Measurements from ENCODE around the gene MAN2B1.
"Not testable (repeated sequence)": the region's sequence is repeated elsewhere in the genome, so short reads cannot be mapped to it uniquely, and the experiment has no call there.

The MAN2B1 gene

GRCh38 chr19:12628040-12629022, 38.2 kb downstream of the MAN2B1 start:
- H3K27me3 Mint-ChIP-seq: no peaks in the 10 kb centered on the region
- peaks cover 7% of the 10 kb centered on the region for H3K9me3 Mint-ChIP-seq (ENCODE audit: low read depth)
- H3K4me3 Mint-ChIP-seq: no peak overlapping the region
- no peak overlapping the region for H3K27ac Mint-ChIP-seq
- peaks cover 5% of the 10 kb centered on the region for H3K4me1 Mint-ChIP-seq (ENCODE audit: low read depth)
- peaks cover 22% of the 10 kb centered on the region for H3K36me3 Mint-ChIP-seq

DNA sequence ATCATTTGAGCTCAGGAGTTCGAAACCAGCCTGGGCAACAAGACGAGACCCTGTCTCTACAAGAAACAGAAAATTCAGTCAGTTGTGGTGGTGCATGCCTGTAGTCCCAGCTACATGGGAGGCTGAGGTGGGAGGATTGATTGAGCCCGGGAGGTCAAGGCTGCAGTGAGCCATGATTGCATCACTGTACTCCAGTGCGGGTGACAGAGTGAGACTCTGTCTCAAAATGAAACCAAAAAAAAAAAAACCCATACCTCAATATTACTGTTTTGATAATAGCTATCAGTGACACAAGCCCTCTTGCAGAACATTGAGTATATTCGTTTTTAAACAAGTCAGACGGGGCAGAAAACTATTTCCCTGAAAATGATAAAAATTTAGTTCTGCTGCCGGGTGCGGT, 39.6 kb downstream of the MAN2B1 start:
- peaks cover 22% of the 10 kb centered on the region for H3K36me3 Mint-ChIP-seq
- H3K9me3 Mint-ChIP-seq (ENCODE audit: low read depth): peaks cover 7% of the 10 kb centered on the region
- no peaks in the 10 kb centered on the region for H3K27me3 Mint-ChIP-seq
- peaks cover 2% of the 10 kb centered on the region for H3K4me1 Mint-ChIP-seq (ENCODE audit: low read depth)
- H3K27ac Mint-ChIP-seq: no peak overlapping the region
- no peak overlapping the region for H3K4me3 Mint-ChIP-seq

GRCh38 chr19:12623361-12624031, 43.0 kb downstream of the MAN2B1 start:
- H3K27ac Mint-ChIP-seq: no peak overlapping the region
- H3K36me3 Mint-ChIP-seq: peaks cover 12% of the 10 kb centered on the region
- no peaks in the 10 kb centered on the region for H3K27me3 Mint-ChIP-seq
- peaks cover 7% of the 10 kb centered on the region for H3K9me3 Mint-ChIP-seq (ENCODE audit: low read depth)
- peaks cover 11% of the 10 kb centered on the region for H3K4me1 Mint-ChIP-seq (ENCODE audit: low read depth)
- no peak overlapping the region for H3K4me3 Mint-ChIP-seq

GRCh38 chr19:12621253-12622024, 45.1 kb downstream of the MAN2B1 start:
- H3K4me3 Mint-ChIP-seq; H3K36me3 Mint-ChIP-seq; H3K27me3 Mint-ChIP-seq; H3K9me3 Mint-ChIP-seq (ENCODE audit: low read depth); H3K27ac Mint-ChIP-seq: not testable (repeated sequence)
- H3K4me1 Mint-ChIP-seq (ENCODE audit: low read depth): peaks cover 20% of the 10 kb centered on the region

GRCh38 chr19:12617646-12618045, 48.9 kb downstream of the MAN2B1 start:
- H3K9me3 Mint-ChIP-seq (ENCODE audit: low read depth): no peaks in the 10 kb centered on the region
- H3K36me3 Mint-ChIP-seq: peaks cover 4% of the 10 kb centered on the region
- no peak overlapping the region for H3K27ac Mint-ChIP-seq
- H3K27me3 Mint-ChIP-seq: no peaks in the 10 kb centered on the region
- peaks cover 45% of the 10 kb centered on the region for H3K4me1 Mint-ChIP-seq (ENCODE audit: low read depth)
- no peak overlapping the region for H3K4me3 Mint-ChIP-seq

GRCh38 chr19:12611361-12611699, 55.2 kb downstream of the MAN2B1 start:
- Mint-ChIP-seq H3K27me3 (no peaks in the 10 kb centered on the region), H3K9me3 (ENCODE audit: low read depth) (no peaks in the 10 kb centered on the region), H3K4me1 (ENCODE audit: low read depth) (peaks cover 45% of the 10 kb centered on the region), H3K36me3 (peaks cover 6% of the 10 kb centered on the region), H3K4me3 (peak overlapping the region; percentile 100), H3K27ac (peak overlapping the region; percentile 84)

DNA sequence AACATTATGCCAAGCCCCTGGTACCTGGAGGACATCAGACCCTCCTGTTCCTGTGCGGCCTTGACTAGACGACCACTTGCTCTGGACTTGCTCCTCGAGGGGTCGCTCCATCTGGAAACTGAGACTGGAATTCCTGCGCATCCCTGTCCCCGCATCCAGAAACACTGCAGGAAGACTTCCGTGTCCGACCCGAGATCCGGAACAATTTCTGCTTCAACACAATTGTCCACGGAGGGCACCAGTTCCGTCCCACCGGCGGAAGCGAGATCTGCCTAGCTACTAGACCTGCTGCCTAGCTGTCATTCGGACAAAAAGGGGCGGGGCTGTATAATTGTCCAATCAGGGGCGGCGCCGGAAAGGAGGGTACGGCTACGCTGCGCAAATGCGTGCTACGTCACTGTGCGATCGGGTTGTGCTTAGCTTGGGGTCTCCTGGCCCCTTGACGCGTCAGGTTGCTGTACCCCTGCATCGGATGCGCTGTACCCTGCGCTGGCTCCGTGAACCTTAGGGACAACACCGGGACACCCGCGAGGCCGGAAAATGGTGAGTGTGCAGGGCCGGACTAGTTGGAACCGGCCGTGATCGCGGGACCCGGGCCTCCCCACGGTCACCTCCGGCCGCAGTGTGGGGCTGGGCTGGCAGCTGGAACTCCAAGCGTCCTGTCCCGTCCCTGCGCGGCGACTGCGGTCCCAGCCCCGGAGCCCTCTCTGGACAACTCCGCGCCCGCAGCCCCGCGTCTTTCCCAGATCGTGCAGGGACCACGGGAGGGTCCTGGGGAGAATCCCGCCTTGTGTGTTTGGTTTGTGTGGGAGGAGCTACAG, 55.8 kb downstream of the MAN2B1 start, which contains the start of the genes ZNF490 and ZNF791:
ZNF490 (minus strand) TSS at position 274 of the 821 bp plus-strand sequence; CDS start at position 141, 133 bp downstream.
ZNF791 (plus strand) TSS at position 381 of the 821 bp plus-strand sequence; CDS start at position 541, 160 bp downstream.
- Mint-ChIP-seq H3K27me3 (no peaks in the 10 kb centered on the region), H3K4me1 (ENCODE audit: low read depth) (peaks cover 39% of the 10 kb centered on the region), H3K9me3 (ENCODE audit: low read depth) (no peaks in the 10 kb centered on the region)

GRCh38 chr19:12607631-12608030, 58.9 kb downstream of the MAN2B1 start:
- Mint-ChIP-seq H3K27me3 (no peaks in the 10 kb centered on the region), H3K4me3 (no peak overlapping the region), H3K9me3 (ENCODE audit: low read depth) (no peaks in the 10 kb centered on the region), H3K36me3 (peaks cover 2% of the 10 kb centered on the region), H3K4me1 (ENCODE audit: low read depth) (peaks cover 33% of the 10 kb centered on the region), H3K27ac (no peak overlapping the region)

More for the DNA sequence above, 55.8 kb downstream of the MAN2B1 start, which contains the start of the genes ZNF490 and ZNF791:
- Mint-ChIP-seq H3K4me3 (peak within 1 kb of the TSS; percentile 100), H3K36me3 (peaks cover 2% of the 10 kb centered on the region), H3K27ac (peak within 1 kb of the TSS; percentile 98)

DNA sequence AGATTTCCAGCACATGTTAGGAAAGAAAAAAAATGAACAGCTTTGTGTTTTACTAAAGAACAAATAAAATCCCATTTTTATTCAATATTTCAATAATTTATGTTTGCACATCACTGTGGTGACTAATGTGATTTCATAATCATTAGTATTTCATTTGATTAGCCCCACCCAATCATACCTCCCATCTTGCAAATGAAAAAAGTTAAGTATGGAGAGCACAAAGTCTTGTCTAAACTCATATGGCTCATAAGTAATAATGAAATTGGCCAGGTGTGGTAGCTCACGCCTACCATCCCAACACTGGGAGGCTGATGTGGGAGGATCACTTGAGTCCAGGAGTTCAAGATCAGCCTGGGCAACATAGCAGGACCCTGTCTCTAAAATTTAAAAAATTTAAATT, 59.7 kb downstream of the MAN2B1 start:
- Mint-ChIP-seq H3K27ac (no peak overlapping the region), H3K9me3 (ENCODE audit: low read depth) (no peaks in the 10 kb centered on the region), H3K4me1 (ENCODE audit: low read depth) (peaks cover 28% of the 10 kb centered on the region), H3K36me3 (peaks cover 2% of the 10 kb centered on the region), H3K4me3 (no peak overlapping the region), H3K27me3 (no peaks in the 10 kb centered on the region)

DNA sequence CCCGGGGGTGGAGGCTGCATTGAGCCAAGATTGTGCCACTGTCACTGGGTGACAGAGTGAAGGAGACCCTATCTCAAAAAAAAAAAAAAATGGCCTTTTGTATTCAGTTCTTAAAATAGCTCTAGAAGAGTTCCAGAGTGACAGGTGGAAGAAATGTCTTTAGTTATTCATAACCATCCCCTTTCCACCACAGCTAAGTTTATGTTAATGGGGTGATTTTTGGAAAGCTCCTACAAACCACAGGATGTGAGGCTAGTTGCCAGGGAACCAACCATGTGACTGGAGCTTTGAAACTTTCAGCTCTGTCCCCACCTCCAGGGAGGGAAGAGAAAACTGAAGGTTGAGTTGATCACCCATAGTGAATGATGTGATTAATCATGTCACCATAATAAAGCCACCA, 62.8 kb downstream of the MAN2B1 start:
- Mint-ChIP-seq H3K4me1 (ENCODE audit: low read depth) (peaks cover 15% of the 10 kb centered on the region), H3K4me3 (peak overlapping the region; percentile 32), H3K36me3 (peaks cover 5% of the 10 kb centered on the region), H3K9me3 (ENCODE audit: low read depth) (no peaks in the 10 kb centered on the region), H3K27me3 (no peaks in the 10 kb centered on the region), H3K27ac (peak overlapping the region; percentile 54)

- H3K27me3 Mint-ChIP-seq: no peaks in the 10 kb centered on the region
- H3K4me1 Mint-ChIP-seq (ENCODE audit: low read depth): no peaks in the 10 kb centered on the region
- no peak overlapping the region for H3K4me3 Mint-ChIP-seq
- no peak overlapping the region for H3K27ac Mint-ChIP-seq
- peaks cover 4% of the 10 kb centered on the region for H3K36me3 Mint-ChIP-seq
- H3K9me3 Mint-ChIP-seq (ENCODE audit: low read depth): no peaks in the 10 kb centered on the region
These were observed 68.9 kb downstream of the MAN2B1 start for GRCh38 chr19:12597594-12597993.

DNA sequence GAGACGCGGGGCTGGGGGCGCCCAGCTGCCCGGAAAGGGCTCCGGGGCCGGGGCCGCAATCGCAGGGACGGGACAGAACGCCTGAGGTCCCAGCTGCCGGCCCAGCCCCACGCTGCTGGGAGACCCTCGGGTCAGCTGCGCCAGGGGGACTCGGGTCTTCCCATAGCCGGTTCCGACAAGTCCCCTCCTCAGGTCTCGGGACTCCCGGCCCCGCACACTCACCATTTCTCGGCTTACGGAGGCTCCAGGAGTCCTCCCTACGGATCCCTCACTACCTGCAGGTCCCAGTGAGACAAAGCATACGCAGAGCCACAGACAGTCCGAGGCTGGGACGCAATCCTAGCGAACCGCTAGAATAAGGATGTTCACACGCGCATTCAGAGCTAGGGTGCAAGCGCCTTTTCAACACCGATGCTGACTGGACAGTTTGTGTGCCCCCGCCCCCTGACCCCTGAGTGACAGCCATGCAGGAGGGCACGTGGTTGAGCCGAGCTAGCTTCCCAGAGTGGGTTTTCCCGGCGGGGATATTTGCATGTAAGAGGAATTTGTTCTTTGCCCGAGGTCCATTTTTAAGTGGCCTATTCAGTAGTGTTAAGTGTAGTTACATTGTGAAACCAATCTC, 69.5 kb downstream of the MAN2B1 start:
- Mint-ChIP-seq H3K27me3 (no peaks in the 10 kb centered on the region), H3K36me3 (peaks cover 4% of the 10 kb centered on the region), H3K9me3 (ENCODE audit: low read depth) (no peaks in the 10 kb centered on the region), H3K27ac (no peak overlapping the region), H3K4me1 (ENCODE audit: low read depth) (no peaks in the 10 kb centered on the region), H3K4me3 (no peak overlapping the region)
